Suprapubic skin (tissue), 3 donors: ENCODE measurements around the gene SP9.

ENCODE experiments used
- CTCF ChIP-seq, 2 donors: fragments of 200-600 bp in 1 of 2; fragments of 450-650 bp in 1 of 2; sonication (generic) in 1 of 2; IDR thresholded peaks; one replicate each; pipeline ENCODE4 v1.5.1; 2016 to 2019; ENCODE audit warnings: antibody characterized with exemption in 2 of 2, mild to moderate bottlenecking in 1 of 2, moderate library complexity in 1 of 2
- POLR2A ChIP-seq, 2 donors: fragments of 450-650 bp; IDR thresholded peaks; one replicate each; pipeline ENCODE4 v1.6.1; 2017; ENCODE audit warnings: antibody characterized with exemption in 2 of 2, mild to moderate bottlenecking in 2 of 2, moderate library complexity in 2 of 2

GRCh38 chr2:174343623-174344455 lies 9.1 kb downstream of the SP9 start:
- TF ChIP-seq CTCF (IDR thresholded peaks at IDR 0.05) (no peak), POLR2A (IDR thresholded peaks at IDR 0.05) (no peak)
